ENCODE measurements around the gene TECPR2. TPM values are rescaled to one million over a fixed set of nuclear protein-coding genes. Genes with fewer than 3 reads are reported as not detected.
A peak's percentile ranks its signal among the peaks of the same experiment; 100 is the strongest.

Gene TECPR2
- total and polyA plus RNA-seq, 8 donors = 11.6 to 30.1 (median 16.2) TPM

DNA sequence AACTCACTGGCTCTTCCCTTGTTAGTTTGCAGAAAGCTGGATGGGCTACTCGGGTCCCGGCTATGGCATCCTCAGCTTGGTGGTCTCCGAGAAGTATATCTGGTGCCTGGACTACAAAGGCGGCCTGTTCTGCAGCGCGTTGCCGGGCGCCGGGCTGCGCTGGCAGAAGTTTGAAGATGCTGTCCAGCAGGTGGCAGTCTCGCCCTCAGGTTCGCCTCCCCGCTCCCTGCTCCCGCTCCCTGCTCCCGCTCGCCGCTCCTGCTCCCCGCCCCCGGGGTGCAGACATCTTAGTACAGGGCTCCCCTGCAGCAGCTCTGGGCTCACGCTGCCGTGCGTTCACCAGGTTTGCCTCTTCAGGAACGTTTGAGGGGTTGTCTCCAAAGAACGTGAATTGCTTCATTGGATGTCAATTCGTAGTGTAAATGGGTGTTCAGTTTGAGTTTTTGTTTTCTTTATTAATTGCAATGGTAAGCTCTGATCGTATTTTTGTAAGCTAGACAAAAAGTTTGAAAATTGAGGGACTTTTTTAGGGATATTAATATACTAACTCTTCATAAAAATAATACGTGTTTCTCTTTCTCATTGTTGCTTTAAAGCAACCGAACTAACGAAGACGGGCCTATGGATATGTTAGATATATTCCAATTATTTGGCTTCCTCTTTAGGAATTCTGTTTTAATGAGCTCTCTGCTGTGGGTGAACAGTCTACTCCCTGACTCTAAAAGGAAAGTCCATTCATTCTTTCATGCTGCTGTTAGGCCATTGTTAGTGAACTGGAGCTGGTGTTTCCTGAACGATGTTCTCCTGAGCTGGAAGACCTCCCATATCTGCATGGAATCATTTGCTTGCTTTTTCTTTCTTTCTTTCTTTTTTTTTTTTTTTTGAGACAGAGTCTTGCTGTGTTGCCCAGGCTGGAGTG lies 75.5 kb downstream of the TECPR2 start:
- intact Hi-C loops (cut with DNase I) = loop anchor here in 1 of 2 donors (5.0 kb wide), 1 partner anchor 79 kb away; no protein-coding TSS in a partner anchor
- no peaks in the 10 kb centered on the region for H3K9me3 ChIP-seq
- no peak overlapping the region for H3K27ac ChIP-seq
- DNase-seq = peak; percentile 86 to 93 (median 91)
- TF ChIP-seq, protein P1, sequence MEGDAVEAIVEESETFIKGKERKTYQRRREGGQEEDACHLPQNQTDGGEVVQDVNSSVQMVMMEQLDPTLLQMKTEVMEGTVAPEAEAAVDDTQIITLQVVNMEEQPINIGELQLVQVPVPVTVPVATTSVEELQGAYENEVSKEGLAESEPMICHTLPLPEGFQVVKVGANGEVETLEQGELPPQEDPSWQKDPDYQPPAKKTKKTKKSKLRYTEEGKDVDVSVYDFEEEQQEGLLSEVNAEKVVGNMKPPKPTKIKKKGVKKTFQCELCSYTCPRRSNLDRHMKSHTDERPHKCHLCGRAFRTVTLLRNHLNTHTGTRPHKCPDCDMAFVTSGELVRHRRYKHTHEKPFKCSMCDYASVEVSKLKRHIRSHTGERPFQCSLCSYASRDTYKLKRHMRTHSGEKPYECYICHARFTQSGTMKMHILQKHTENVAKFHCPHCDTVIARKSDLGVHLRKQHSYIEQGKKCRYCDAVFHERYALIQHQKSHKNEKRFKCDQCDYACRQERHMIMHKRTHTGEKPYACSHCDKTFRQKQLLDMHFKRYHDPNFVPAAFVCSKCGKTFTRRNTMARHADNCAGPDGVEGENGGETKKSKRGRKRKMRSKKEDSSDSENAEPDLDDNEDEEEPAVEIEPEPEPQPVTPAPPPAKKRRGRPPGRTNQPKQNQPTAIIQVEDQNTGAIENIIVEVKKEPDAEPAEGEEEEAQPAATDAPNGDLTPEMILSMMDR (IDR thresholded peaks at IDR 0.05) = peak; percentile 74 to 87
- H3K36me3 ChIP-seq = peaks cover 0 to 75% of the 10 kb centered on the region in 2 donors
- peak; percentile 99 for ATAC-seq
- H3K4me1 ChIP-seq = peaks cover 0 to 9% of the 10 kb centered on the region in 2 donors
- H3K27me3 ChIP-seq = no peaks in the 10 kb centered on the region
- H3K4me3 ChIP-seq = no peak overlapping the region

DNA sequence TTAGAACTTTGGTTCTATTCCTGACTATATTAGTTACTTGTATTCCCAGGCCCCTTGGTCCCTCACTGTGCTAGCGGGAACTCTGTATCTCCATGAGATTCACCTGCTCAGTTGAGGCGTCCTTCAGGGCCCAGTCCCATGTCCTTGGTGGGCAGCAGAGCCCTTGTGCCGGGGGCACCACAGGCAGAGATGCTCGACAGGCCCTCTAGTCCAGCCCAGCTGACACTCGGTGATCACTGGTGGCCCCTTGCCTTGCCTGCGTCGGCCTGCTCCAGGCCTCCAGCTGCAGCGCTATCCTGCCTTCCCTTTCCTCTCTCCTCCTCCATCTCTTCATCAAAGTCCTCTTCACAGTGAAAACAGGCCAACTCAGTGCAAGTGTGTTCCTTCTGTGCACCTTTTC lies 76.8 kb downstream of the TECPR2 start:
- TF ChIP-seq, protein P1 (IDR thresholded peaks at IDR 0.05) = no peak
- H3K4me1 ChIP-seq = peaks cover 0 to 9% of the 10 kb centered on the region in 2 donors
- H3K27ac ChIP-seq = no peak overlapping the region
- no peak for DNase-seq
- no peaks in the 10 kb centered on the region for H3K9me3 ChIP-seq
- ATAC-seq = no peak
- no peak overlapping the region for H3K4me3 ChIP-seq
- H3K27me3 ChIP-seq = no peaks in the 10 kb centered on the region
- H3K36me3 ChIP-seq = peaks cover 0 to 77% of the 10 kb centered on the region in 2 donors
- intact Hi-C loops (cut with DNase I) = loop anchor here in 1 of 2 donors (5.0 kb wide), 1 partner anchor 78 kb away; no protein-coding TSS in a partner anchor

DNA sequence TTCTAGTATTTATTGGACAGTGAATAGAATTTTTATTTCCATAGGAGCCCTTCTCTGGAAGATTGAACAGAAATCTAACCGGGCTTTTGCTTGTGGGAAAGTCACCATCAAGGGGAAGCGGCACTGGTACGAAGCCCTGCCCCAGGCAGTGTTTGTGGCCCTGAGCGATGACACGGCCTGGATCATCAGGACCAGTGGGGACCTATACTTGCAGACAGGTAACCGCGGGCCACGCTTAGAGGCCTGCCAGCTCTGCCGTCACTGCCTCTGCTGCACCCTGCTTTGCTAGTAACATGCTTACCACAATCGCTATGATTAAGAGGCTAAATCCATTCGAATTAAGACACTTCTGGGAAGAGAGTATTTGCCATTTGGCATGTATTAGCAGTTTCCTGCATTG lies 77.7 kb downstream of the TECPR2 start:
- Histone ChIP-seq H3K9me3 (no peaks in the 10 kb centered on the region), H3K36me3 (peaks cover 0 to 77% of the 10 kb centered on the region in 2 donors), H3K27me3 (no peaks in the 10 kb centered on the region), H3K27ac (no peak overlapping the region), H3K4me1 (peaks cover 0 to 9% of the 10 kb centered on the region in 2 donors), H3K4me3 (no peak overlapping the region)
- DNase-seq = no peak
- intact Hi-C loops (cut with DNase I) = no loop called here
- TF ChIP-seq, protein P1 (IDR thresholded peaks at IDR 0.05) = no peak
- no peak for ATAC-seq

DNA sequence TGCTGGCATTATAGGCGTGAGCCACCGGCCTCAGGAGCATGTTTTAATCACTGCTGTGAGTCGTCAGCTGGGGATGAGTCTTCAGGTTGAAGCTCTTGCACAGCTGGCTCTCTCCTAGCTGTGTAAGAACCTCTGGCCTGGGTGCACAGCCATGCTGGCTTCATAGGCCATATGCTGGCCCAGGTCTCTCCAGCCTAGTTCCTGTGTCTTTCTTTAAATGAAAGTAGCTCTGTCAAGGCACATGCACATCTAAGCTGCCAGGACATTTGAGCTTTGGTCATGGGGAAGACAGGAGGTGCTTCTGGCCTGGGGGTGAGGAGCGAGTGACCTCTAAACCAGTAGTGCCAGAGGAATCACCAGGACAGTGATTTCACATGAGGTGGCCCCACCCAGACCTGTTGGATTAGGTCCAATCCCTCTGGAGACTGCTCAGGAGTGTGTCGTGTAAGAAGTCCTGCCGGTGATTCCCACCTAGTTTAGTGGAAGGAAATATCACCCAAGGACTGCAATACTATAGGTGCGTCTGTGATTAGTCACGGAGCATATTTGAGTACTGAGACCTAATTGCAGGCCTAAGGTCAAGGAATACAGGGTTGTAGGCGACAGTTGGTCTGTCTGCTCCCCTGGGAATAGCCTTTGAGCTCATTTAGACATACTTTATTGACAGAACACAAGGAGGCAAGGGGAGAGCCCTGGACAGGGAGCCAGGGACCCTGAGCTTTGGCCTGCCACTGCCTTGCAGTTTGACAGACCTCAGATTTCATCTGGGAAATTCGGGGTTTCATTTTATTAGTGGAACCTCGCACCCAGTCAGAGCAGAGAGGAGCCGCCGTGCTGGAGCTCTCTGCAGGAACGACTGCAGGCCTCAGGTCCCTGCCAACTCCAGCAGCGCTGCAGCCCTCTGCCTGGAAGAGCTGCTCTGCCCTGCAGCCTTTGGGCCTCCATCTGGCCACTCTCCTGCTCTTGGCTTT lies 79.8 kb downstream of the TECPR2 start:
- Histone ChIP-seq H3K36me3 (peaks cover 0 to 81% of the 10 kb centered on the region in 2 donors), H3K9me3 (no peaks in the 10 kb centered on the region), H3K4me3 (no peak overlapping the region), H3K27me3 (no peaks in the 10 kb centered on the region), H3K27ac (no peak overlapping the region), H3K4me1 (peaks cover 0 to 9% of the 10 kb centered on the region in 2 donors)
- DNase-seq (no peak), ATAC-seq (no peak)
- TF ChIP-seq, protein P1 (IDR thresholded peaks at IDR 0.05) = no peak
- intact Hi-C loops (cut with DNase I) = no loop called here
